ENCODE measurements around the gene GRID2. TPM values are rescaled to one million over a fixed set of nuclear protein-coding genes. Genes with fewer than 3 reads are reported as not detected.

Gene GRID2
- total RNA-seq, 1 donor from 2014 or later = not detected

GRCh38 chr4:93730760-93731159 is 1427.0 kb downstream of the GRID2 start:
- Histone ChIP-seq H3K4me3 (no peak overlapping the region), H3K9me3 (no peaks in the 10 kb centered on the region), H3K27ac (no peak overlapping the region), H3K4me1 (no peaks in the 10 kb centered on the region), H3K27me3 (no peaks in the 10 kb centered on the region), H3K36me3 (no peaks in the 10 kb centered on the region)
- intact Hi-C loops (cut with DNase I) = no loop called here
- no peak for DNase-seq (ENCODE audit: extremely low spot score in 2 of 2)
- TF ChIP-seq POLR2AphosphoS5 (IDR thresholded peaks at IDR 0.05; ENCODE audit: insufficient read depth in 1 of 2, low read depth in 1 of 2) = no peak
- TF ChIP-seq POLR2A (IDR thresholded peaks at IDR 0.05) = no peak
- TF ChIP-seq, protein P1, sequence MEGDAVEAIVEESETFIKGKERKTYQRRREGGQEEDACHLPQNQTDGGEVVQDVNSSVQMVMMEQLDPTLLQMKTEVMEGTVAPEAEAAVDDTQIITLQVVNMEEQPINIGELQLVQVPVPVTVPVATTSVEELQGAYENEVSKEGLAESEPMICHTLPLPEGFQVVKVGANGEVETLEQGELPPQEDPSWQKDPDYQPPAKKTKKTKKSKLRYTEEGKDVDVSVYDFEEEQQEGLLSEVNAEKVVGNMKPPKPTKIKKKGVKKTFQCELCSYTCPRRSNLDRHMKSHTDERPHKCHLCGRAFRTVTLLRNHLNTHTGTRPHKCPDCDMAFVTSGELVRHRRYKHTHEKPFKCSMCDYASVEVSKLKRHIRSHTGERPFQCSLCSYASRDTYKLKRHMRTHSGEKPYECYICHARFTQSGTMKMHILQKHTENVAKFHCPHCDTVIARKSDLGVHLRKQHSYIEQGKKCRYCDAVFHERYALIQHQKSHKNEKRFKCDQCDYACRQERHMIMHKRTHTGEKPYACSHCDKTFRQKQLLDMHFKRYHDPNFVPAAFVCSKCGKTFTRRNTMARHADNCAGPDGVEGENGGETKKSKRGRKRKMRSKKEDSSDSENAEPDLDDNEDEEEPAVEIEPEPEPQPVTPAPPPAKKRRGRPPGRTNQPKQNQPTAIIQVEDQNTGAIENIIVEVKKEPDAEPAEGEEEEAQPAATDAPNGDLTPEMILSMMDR (IDR thresholded peaks at IDR 0.05) = no peak

DNA sequence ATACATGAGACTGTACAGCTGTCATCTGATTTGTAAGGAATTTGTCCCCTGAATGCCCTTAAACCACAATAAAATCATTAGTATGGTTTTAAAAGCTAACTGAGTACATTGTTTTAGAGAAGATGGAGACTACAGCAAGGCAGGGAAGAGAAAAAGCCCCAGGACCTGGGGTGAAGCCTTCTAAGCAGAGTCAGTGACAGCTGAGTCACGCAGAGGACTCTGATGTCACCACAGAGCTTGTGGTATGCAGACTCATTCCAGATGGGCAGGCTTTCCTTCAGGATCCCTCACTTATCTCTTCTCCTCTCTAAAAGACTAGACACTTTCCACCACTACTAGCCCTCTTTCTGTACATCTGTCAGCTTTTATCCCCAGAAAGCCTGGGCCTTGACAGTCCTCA is 1427.7 kb downstream of the GRID2 start:
- no peak for DNase-seq (ENCODE audit: extremely low spot score in 2 of 2)
- intact Hi-C loops (cut with DNase I) = no loop called here
- no peak for TF ChIP-seq POLR2AphosphoS5 (IDR thresholded peaks at IDR 0.05; ENCODE audit: insufficient read depth in 1 of 2, low read depth in 1 of 2)
- no peak for TF ChIP-seq POLR2A (IDR thresholded peaks at IDR 0.05)
- TF ChIP-seq, protein P1 (IDR thresholded peaks at IDR 0.05) = no peak
- Histone ChIP-seq H3K9me3 (no peaks in the 10 kb centered on the region), H3K4me1 (no peaks in the 10 kb centered on the region), H3K27ac (no peak overlapping the region), H3K4me3 (no peak overlapping the region), H3K27me3 (no peaks in the 10 kb centered on the region), H3K36me3 (no peaks in the 10 kb centered on the region)

- TF ChIP-seq, protein P1 (IDR thresholded peaks at IDR 0.05) = no peak
- DNase-seq (ENCODE audit: extremely low spot score in 2 of 2) = no peak
- Histone ChIP-seq H3K36me3 (no peaks in the 10 kb centered on the region), H3K27ac (no peak overlapping the region), H3K4me3 (no peak overlapping the region), H3K9me3 (no peaks in the 10 kb centered on the region), H3K27me3 (no peaks in the 10 kb centered on the region), H3K4me1 (no peaks in the 10 kb centered on the region)
- intact Hi-C loops (cut with DNase I) = no loop called here
Observed at GRCh38 chr4:93732509-93732908, 1428.7 kb downstream of the GRID2 start.

DNA sequence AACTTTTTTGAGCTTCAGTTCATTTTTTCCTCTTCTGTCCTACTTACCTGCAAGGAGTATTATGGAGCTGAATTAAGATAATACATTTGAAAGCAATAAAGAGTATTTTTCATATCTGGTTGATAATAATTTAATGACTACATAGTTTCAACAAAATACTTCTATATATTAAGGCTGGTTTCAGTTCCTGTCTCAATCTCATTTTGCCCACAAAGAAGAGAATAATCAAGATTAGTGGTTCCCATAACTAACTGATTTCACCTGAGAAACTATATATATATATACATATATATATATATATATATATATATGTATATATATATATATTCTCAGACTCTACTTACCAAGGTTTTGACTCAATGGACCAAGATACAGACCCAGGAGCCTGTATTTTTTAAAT is 1437.1 kb downstream of the GRID2 start:
- Histone ChIP-seq H3K27me3 (no peaks in the 10 kb centered on the region), H3K36me3 (no peaks in the 10 kb centered on the region), H3K4me1 (no peaks in the 10 kb centered on the region), H3K4me3 (no peak overlapping the region), H3K9me3 (no peaks in the 10 kb centered on the region), H3K27ac (no peak overlapping the region)
- no peak for DNase-seq (ENCODE audit: extremely low spot score in 2 of 2)
- TF ChIP-seq, protein P1 (IDR thresholded peaks at IDR 0.05) = no peak
- TF ChIP-seq POLR2A (IDR thresholded peaks at IDR 0.05) (no peak), POLR2AphosphoS5 (IDR thresholded peaks at IDR 0.05; ENCODE audit: insufficient read depth in 1 of 2, low read depth in 1 of 2) (no peak)
- intact Hi-C loops (cut with DNase I) = no loop called here

DNA sequence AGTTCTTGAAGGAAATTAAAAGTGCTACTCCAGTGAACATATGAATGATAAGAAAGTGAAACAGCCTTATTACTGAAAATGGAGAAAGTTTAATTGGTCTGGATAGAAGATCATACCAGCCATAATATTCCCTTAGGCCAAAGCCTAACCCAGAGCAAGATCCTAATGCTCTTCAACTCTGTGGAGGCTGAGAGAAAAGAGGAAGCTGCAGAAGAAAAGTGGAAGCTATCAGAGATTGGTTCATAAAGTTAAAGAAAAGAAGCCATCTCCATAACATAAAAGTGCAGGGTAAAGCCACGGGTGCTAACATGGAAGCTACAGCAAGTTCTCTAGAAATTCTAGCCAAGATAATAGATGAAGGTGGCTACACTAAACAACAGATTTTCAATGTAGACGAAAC is 1439.3 kb downstream of the GRID2 start:
- H3K9me3 ChIP-seq = no peaks in the 10 kb centered on the region
- no peaks in the 10 kb centered on the region for H3K27me3 ChIP-seq
- intact Hi-C loops (cut with DNase I) = no loop called here
- TF ChIP-seq POLR2AphosphoS5 (IDR thresholded peaks at IDR 0.05; ENCODE audit: insufficient read depth in 1 of 2, low read depth in 1 of 2) = no peak
- TF ChIP-seq, protein P1 (IDR thresholded peaks at IDR 0.05) = no peak
- no peak for TF ChIP-seq POLR2A (IDR thresholded peaks at IDR 0.05)
- no peak overlapping the region for H3K27ac ChIP-seq
- H3K36me3 ChIP-seq = no peaks in the 10 kb centered on the region
- no peak overlapping the region for H3K4me3 ChIP-seq
- no peak for DNase-seq (ENCODE audit: extremely low spot score in 2 of 2)
- no peaks in the 10 kb centered on the region for H3K4me1 ChIP-seq
